SW480 (cell line): ENCODE measurements around the gene CDT1.

ENCODE experiments used
- DNase-seq: peaks from one replicate; pipeline ENCODE4 v3.0.0-alpha.2; 2016; ENCODE audit warnings: low spot score

The CDT1 gene

GRCh38 chr16:88838566-88838965, 35.0 kb downstream of the CDT1 start:
- DNase-seq, result no peak

- no peak for DNase-seq
Measured at GRCh38 chr16:88839026-88839529, 35.5 kb downstream of the CDT1 start.

GRCh38 chr16:88839745-88840599, 36.4 kb downstream of the CDT1 start:
- no peak for DNase-seq

- no peak for DNase-seq
Measured at GRCh38 chr16:88840600-88841215, 37.1 kb downstream of the CDT1 start.

GRCh38 chr16:88841521-88842307, 38.1 kb downstream of the CDT1 start:
- DNase-seq, result no peak

GRCh38 chr16:88842308-88842756, 38.7 kb downstream of the CDT1 start:
- no peak for DNase-seq

GRCh38 chr16:88842806-88843205, 39.2 kb downstream of the CDT1 start:
- DNase-seq, result no peak

GRCh38 chr16:88843256-88843655, 39.7 kb downstream of the CDT1 start:
- DNase-seq, result no peak

- no peak for DNase-seq
Measured at GRCh38 chr16:88844419-88845036, 40.9 kb downstream of the CDT1 start.

- DNase-seq, result no peak
Measured at GRCh38 chr16:88846088-88846487, 42.5 kb downstream of the CDT1 start.

GRCh38 chr16:88847654-88848053, 44.1 kb downstream of the CDT1 start:
- DNase-seq, result no peak

GRCh38 chr16:88848557-88848956, 45.0 kb downstream of the CDT1 start:
- DNase-seq, result no peak

GRCh38 chr16:88850531-88851199, 47.1 kb downstream of the CDT1 start:
- DNase-seq, result no peak

GRCh38 chr16:88851616-88852015, 48.0 kb downstream of the CDT1 start:
- DNase-seq, result no peak

GRCh38 chr16:88853325-88853941, 49.8 kb downstream of the CDT1 start:
- no peak for DNase-seq

GRCh38 chr16:88854306-88855111, 50.9 kb downstream of the CDT1 start:
- no peak for DNase-seq

GRCh38 chr16:88855176-88855575, 51.6 kb downstream of the CDT1 start:
- DNase-seq, result no peak

GRCh38 chr16:88855736-88856121, 52.1 kb downstream of the CDT1 start:
- DNase-seq, result no peak

- no peak for DNase-seq
Measured at GRCh38 chr16:88856122-88856827, 52.7 kb downstream of the CDT1 start.
